Ishikawa (cell line): ENCODE measurements around the gene PHF21A.

Experiments
- CEBPB ChIP-seq: IDR thresholded peaks from 2 replicates; pipeline ENCODE4 v1.6.1; 2012
- CREB1 ChIP-seq: IDR thresholded peaks from 2 replicates; pipeline ENCODE4 v1.6.1; 2012; ENCODE audit warnings: low read depth
- EGR1 ChIP-seq: IDR thresholded peaks from 2 replicates; pipeline ENCODE4 v1.6.1; 2012
- EP300 ChIP-seq: IDR thresholded peaks from 2 replicates; pipeline ENCODE4 v1.6.1; 2012; ENCODE audit warnings: borderline replicate concordance
- FOXM1 ChIP-seq: IDR thresholded peaks from 2 replicates; pipeline ENCODE4 v1.6.1; 2012; ENCODE audit warnings: low read depth, borderline replicate concordance
- MAX ChIP-seq: IDR thresholded peaks from 2 replicates; pipeline ENCODE4 v1.6.1; 2012
- NFIC ChIP-seq: IDR thresholded peaks from 2 replicates; pipeline ENCODE4 v1.6.1; 2012
- RAD21 ChIP-seq: IDR thresholded peaks from 2 replicates; pipeline ENCODE4 v1.6.1; 2012; ENCODE audit warnings: low read depth
- REST ChIP-seq: IDR thresholded peaks from 2 replicates; pipeline ENCODE4 v1.6.1; 2012; ENCODE audit warnings: low read depth, mild to moderate bottlenecking
- TAF1 ChIP-seq: IDR thresholded peaks from 2 replicates; pipeline ENCODE4 v1.6.1; 2012; ENCODE audit warnings: low read depth, mild to moderate bottlenecking
- TCF12 ChIP-seq: IDR thresholded peaks from 2 replicates; pipeline ENCODE4 v1.6.1; 2012; ENCODE audit warnings: low read depth
- TEAD4 ChIP-seq: IDR thresholded peaks from 2 replicates; pipeline ENCODE4 v1.6.1; 2012
- USF1 ChIP-seq: IDR thresholded peaks from 2 replicates; pipeline ENCODE4 v1.6.1; 2012
- YY1 ChIP-seq: IDR thresholded peaks from 2 replicates; pipeline ENCODE4 v1.6.1; 2012; ENCODE audit warnings: low read depth
- ZBTB7A ChIP-seq: IDR thresholded peaks from 2 replicates; pipeline ENCODE4 v1.6.1; 2012; ENCODE audit warnings: low read depth

PHF21A gene

GRCh38 chr11:46051102-46051501 lies 70.2 kb downstream of the PHF21A start:
- TF ChIP-seq RAD21 (no peak), NFIC (no peak), EGR1 (no peak), YY1 (no peak), TAF1 (no peak), EP300 (no peak), TCF12 (no peak), ZBTB7A (no peak), REST (no peak), MAX (no peak), USF1 (no peak), FOXM1 (no peak), CREB1 (no peak), TEAD4 (no peak), CEBPB (no peak)

- TF ChIP-seq REST (no peak), EP300 (no peak), CEBPB (no peak), EGR1 (no peak), YY1 (no peak)
These were observed 70.6 kb downstream of the PHF21A start for GRCh38 chr11:46050662-46051061.

GRCh38 chr11:46050003-46050461 lies 71.2 kb downstream of the PHF21A start:
- TF ChIP-seq FOXM1 (no peak), EGR1 (no peak), MAX (no peak), USF1 (no peak), TCF12 (no peak), CEBPB (no peak), NFIC (no peak)

- TF ChIP-seq USF1 (no peak), FOXM1 (no peak), YY1 (no peak), REST (no peak)
These were observed 71.8 kb downstream of the PHF21A start for GRCh38 chr11:46049325-46049897.

- TF ChIP-seq EGR1 (no peak), CEBPB (no peak), MAX (no peak)
These were observed 73.1 kb downstream of the PHF21A start for GRCh38 chr11:46048198-46048597.
